HEK293 (cell line): ENCODE measurements around the gene APOL1.

Experiments
- CTCF ChIA-PET: fragments of 350-600 bp; formaldehyde crosslinking; extraction: SDS; loops from one replicate; lab custom pipeline; 2021; ENCODE audit warnings: antibody characterized with exemption; lab: Yijun Ruan, JAX
- POLR2A ChIA-PET: fragments of 300-600 bp; formaldehyde crosslinking; extraction: SDS; loops from one replicate; lab custom pipeline; 2020; ENCODE audit warnings: antibody characterized with exemption, inconsistent platforms; lab: Yijun Ruan, JAX
- H3K27ac ChIP-seq: fragments of 200-500 bp; sonication (Bioruptor generic); 2 replicates; pipeline ENCODE4 v1.5.1; 2014; ENCODE audit warnings: low read depth, low read length, control low read depth, inconsistent platforms; ENCODE audit errors: extremely low read depth
- H3K36me3 ChIP-seq, 2 experiments: fragments of 200-500 bp in 1 of 2; sonication (Bioruptor generic) in 1 of 2; 1 replicate in 1 of 2; 2 replicates in 1 of 2; pipeline ENCODE4 v1.5.1; 2014 to 2017; ENCODE audit warnings: inconsistent platforms in 2 of 2, low read length in 2 of 2; ENCODE audit not compliant: control insufficient read depth in 2 of 2, insufficient read depth in 1 of 2
- H3K4me1 ChIP-seq: fragments of 200-500 bp; sonication (Bioruptor generic); 2 replicates; pipeline ENCODE4 v1.5.1; 2014; ENCODE audit warnings: mild to moderate bottlenecking, low read length, inconsistent platforms; ENCODE audit not compliant: control insufficient read depth, insufficient read depth
- H3K4me3 ChIP-seq: 2 replicates; pipeline ENCODE4 v1.5.1; 2011; ENCODE audit warnings: low read depth, mild to moderate bottlenecking, control low read depth, low read length, moderate library complexity
- H3K9me3 ChIP-seq: fragments of 200-500 bp; sonication (Bioruptor generic); 2 replicates; pipeline ENCODE4 v1.5.1; 2014; ENCODE audit warnings: low read depth, low read length, inconsistent platforms; ENCODE audit not compliant: control insufficient read depth, insufficient read depth
- HOXC10 ChIP-seq: sonication (generic); formaldehyde crosslinking; IDR thresholded peaks from 2 replicates; pipeline ENCODE4 v1.8.1; 2023; ENCODE audit warnings: mild to moderate bottlenecking, missing genetic modification reagents
- KLF10 ChIP-seq: fragments of 450-650 bp; IDR thresholded peaks from 2 replicates; pipeline ENCODE4 v1.5.1; 2018; ENCODE audit warnings: missing biosample characterization, mild to moderate bottlenecking, missing genetic modification characterization
- KLF9 ChIP-seq: fragments of 450-650 bp; formaldehyde crosslinking; IDR thresholded peaks from 2 replicates; pipeline ENCODE4 v1.5.1; 2016; ENCODE audit warnings: missing biosample characterization, missing genetic modification characterization, low read depth
- ZBTB20 ChIP-seq: fragments of 450-650 bp; formaldehyde crosslinking; IDR thresholded peaks from 2 replicates; pipeline ENCODE4 v1.5.1; 2016; ENCODE audit warnings: missing biosample characterization, missing genetic modification characterization
- ZFP69B ChIP-seq: fragments of 450-650 bp; formaldehyde crosslinking; IDR thresholded peaks from 2 replicates; pipeline ENCODE4 v1.5.1; 2016; ENCODE audit warnings: missing biosample characterization, missing genetic modification characterization
- ZNF133 ChIP-seq: fragments of 450-650 bp; formaldehyde crosslinking; IDR thresholded peaks from 2 replicates; pipeline ENCODE4 v1.5.1; 2016; ENCODE audit warnings: missing biosample characterization, missing genetic modification characterization
- ZNF175 ChIP-seq: fragments of 450-650 bp; formaldehyde crosslinking; IDR thresholded peaks from 2 replicates; pipeline ENCODE4 v1.5.1; 2016; ENCODE audit warnings: missing biosample characterization, missing genetic modification characterization
- ZNF223 ChIP-seq: fragments of 450-650 bp; formaldehyde crosslinking; IDR thresholded peaks from 2 replicates; pipeline ENCODE4 v1.5.1; 2016; ENCODE audit warnings: missing biosample characterization, missing genetic modification characterization
- ZNF248 ChIP-seq: fragments of 450-650 bp; formaldehyde crosslinking; IDR thresholded peaks from 2 replicates; pipeline ENCODE4 v1.5.1; 2017; ENCODE audit warnings: missing biosample characterization, missing genetic modification characterization
- ZNF266 ChIP-seq: fragments of 450-650 bp; formaldehyde crosslinking; IDR thresholded peaks from 2 replicates; pipeline ENCODE4 v1.5.1; 2016; ENCODE audit warnings: missing biosample characterization, missing genetic modification characterization, low read depth
- ZNF302 ChIP-seq: fragments of 450-650 bp; formaldehyde crosslinking; IDR thresholded peaks from 2 replicates; pipeline ENCODE4 v1.5.1; 2016; ENCODE audit warnings: missing biosample characterization, missing genetic modification characterization, low read depth
- ZNF350 ChIP-seq: fragments of 450-650 bp; formaldehyde crosslinking; IDR thresholded peaks from 2 replicates; pipeline ENCODE4 v1.5.0; 2017; ENCODE audit warnings: missing biosample characterization, mild to moderate bottlenecking, missing genetic modification characterization
- ZNF558 ChIP-seq: fragments of 450-650 bp; formaldehyde crosslinking; IDR thresholded peaks from 2 replicates; pipeline ENCODE4 v1.5.1; 2016; ENCODE audit warnings: missing biosample characterization, missing genetic modification characterization
- ZNF596 ChIP-seq: fragments of 450-650 bp; IDR thresholded peaks from 2 replicates; pipeline ENCODE4 v1.5.0; 2018; ENCODE audit warnings: missing biosample characterization, mild to moderate bottlenecking, missing genetic modification characterization, moderate library complexity
- ZNF624 ChIP-seq: fragments of 450-650 bp; formaldehyde crosslinking; IDR thresholded peaks from 2 replicates; pipeline ENCODE4 v1.5.1; 2017; ENCODE audit warnings: missing biosample characterization, missing genetic modification characterization
- ZNF747 ChIP-seq: fragments of 450-650 bp; formaldehyde crosslinking; IDR thresholded peaks from 2 replicates; pipeline ENCODE4 v1.5.1; 2016; ENCODE audit warnings: missing biosample characterization, missing genetic modification characterization
- ZNF768 ChIP-seq: fragments of 450-650 bp; formaldehyde crosslinking; IDR thresholded peaks from 2 replicates; pipeline ENCODE4 v1.5.1; 2018; ENCODE audit warnings: missing biosample characterization, mild to moderate bottlenecking, missing genetic modification characterization
- ZNF791 ChIP-seq: fragments of 450-650 bp; formaldehyde crosslinking; IDR thresholded peaks from 2 replicates; pipeline ENCODE4 v1.5.1; 2016; ENCODE audit warnings: missing biosample characterization, missing genetic modification characterization
- ZNF792 ChIP-seq: fragments of 450-650 bp; formaldehyde crosslinking; IDR thresholded peaks from 2 replicates; pipeline ENCODE4 v1.5.1; 2016; ENCODE audit warnings: missing biosample characterization, missing genetic modification characterization
- TF ChIP-seq, protein P1 (sequence below): fragments of 450-650 bp; formaldehyde crosslinking; IDR thresholded peaks from 2 replicates; pipeline ENCODE4 v1.5.1; 2016; ENCODE audit warnings: missing biosample characterization, missing genetic modification characterization
- TF ChIP-seq, protein P2 (sequence below): fragments of 450-650 bp; formaldehyde crosslinking; IDR thresholded peaks from 2 replicates; pipeline ENCODE4 v1.5.1; 2017; ENCODE audit warnings: missing biosample characterization, missing genetic modification characterization
- TF ChIP-seq, protein P3 (sequence below): fragments of 450-650 bp; formaldehyde crosslinking; IDR thresholded peaks from 2 replicates; pipeline ENCODE4 v1.5.1; 2016; ENCODE audit warnings: missing biosample characterization, missing genetic modification characterization

The APOL1 gene

DNA sequence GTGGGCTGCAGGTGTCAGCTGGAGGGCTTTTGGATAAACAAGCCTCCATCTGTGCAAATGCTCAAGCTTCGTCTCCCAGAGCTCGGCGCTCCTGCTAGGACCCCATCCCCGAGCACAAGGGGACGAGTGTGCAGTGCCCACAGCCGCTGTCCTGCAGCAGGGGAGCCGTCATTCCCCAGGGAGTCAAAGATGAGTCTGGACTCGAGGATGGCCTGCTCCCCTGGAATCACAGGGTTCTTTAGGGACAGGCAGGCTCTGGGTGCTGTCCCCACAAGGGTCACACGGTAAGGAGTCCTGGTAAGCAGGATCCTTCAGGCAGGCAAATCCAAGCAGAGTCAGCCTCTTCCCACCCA, 50.2 kb downstream of the APOL1 start (continued):
- TF ChIP-seq ZNF624 (tag by site-specific recombination) (no peak), ZNF350 (tag by site-specific recombination) (no peak), ZNF223 (no peak), ZFP69B (tag by site-specific recombination) (no peak)

DNA sequence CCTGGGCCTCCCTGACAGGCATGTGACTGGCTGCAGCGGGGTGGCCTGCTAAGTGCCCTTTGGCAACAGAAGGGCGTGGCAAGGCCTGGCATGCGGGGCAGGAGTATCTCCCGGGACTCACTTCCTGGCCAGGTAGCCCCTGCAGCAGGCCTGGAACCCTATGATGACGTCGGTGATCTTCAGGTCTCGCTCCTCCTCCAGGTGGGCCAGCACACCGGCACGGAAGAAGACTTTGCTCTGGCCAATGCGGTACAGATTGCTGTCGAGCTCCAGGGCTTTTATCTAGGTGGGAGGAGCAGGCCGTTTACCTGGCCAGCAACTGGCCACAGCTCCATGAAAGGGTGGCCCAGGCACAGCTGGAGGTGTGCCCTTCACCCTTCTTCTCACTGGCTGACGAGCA, 50.9 kb downstream of the APOL1 start:
- ChIA-PET POLR2A (interaction anchor here (0.6 to 1.5 kb wide), 2 partner anchors 80 to 84 kb away, joined by 3 read pairs; partner anchors contain the start of gene MYH9), CTCF (interaction anchor here (0.6 to 7.5 kb wide), 3 partner anchors 165 to 1001 kb away, joined by 3 to 132 read pairs (median 45); no protein-coding TSS in a partner anchor)
- TF ChIP-seq, protein P1, sequence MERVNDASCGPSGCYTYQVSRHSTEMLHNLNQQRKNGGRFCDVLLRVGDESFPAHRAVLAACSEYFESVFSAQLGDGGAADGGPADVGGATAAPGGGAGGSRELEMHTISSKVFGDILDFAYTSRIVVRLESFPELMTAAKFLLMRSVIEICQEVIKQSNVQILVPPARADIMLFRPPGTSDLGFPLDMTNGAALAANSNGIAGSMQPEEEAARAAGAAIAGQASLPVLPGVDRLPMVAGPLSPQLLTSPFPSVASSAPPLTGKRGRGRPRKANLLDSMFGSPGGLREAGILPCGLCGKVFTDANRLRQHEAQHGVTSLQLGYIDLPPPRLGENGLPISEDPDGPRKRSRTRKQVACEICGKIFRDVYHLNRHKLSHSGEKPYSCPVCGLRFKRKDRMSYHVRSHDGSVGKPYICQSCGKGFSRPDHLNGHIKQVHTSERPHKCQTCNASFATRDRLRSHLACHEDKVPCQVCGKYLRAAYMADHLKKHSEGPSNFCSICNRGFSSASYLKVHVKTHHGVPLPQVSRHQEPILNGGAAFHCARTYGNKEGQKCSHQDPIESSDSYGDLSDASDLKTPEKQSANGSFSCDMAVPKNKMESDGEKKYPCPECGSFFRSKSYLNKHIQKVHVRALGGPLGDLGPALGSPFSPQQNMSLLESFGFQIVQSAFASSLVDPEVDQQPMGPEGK (tag by site-specific recombination), result no peak
- TF ChIP-seq ZNF792 (tag by site-specific recombination), result no peak
- TF ChIP-seq HOXC10 (CRISPR knock-in tag), result no peak
- TF ChIP-seq, protein P2, sequence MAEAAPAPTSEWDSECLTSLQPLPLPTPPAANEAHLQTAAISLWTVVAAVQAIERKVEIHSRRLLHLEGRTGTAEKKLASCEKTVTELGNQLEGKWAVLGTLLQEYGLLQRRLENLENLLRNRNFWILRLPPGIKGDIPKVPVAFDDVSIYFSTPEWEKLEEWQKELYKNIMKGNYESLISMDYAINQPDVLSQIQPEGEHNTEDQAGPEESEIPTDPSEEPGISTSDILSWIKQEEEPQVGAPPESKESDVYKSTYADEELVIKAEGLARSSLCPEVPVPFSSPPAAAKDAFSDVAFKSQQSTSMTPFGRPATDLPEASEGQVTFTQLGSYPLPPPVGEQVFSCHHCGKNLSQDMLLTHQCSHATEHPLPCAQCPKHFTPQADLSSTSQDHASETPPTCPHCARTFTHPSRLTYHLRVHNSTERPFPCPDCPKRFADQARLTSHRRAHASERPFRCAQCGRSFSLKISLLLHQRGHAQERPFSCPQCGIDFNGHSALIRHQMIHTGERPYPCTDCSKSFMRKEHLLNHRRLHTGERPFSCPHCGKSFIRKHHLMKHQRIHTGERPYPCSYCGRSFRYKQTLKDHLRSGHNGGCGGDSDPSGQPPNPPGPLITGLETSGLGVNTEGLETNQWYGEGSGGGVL (tag by site-specific recombination), result no peak
- no peak for TF ChIP-seq ZBTB20 (tag by site-specific recombination)
- TF ChIP-seq ZNF747 (tag by site-specific recombination), result no peak
- TF ChIP-seq, protein P3, sequence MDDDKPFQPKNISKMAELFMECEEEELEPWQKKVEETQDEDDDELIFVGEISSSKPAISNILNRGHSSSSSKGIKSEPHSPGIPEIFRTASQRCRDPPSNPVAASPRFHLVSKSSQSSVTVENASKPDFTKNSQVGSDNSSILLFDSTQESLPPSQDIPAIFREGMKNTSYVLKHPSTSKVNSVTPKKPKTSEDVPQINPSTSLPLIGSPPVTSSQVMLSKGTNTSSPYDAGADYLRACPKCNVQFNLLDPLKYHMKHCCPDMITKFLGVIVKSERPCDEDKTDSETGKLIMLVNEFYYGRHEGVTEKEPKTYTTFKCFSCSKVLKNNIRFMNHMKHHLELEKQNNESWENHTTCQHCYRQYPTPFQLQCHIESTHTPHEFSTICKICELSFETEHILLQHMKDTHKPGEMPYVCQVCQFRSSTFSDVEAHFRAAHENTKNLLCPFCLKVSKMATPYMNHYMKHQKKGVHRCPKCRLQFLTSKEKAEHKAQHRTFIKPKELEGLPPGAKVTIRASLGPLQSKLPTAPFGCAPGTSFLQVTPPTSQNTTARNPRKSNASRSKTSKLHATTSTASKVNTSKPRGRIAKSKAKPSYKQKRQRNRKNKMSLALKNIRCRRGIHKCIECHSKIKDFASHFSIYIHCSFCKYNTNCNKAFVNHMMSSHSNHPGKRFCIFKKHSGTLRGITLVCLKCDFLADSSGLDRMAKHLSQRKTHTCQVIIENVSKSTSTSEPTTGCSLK (tag by site-specific recombination), result no peak
- no peak for TF ChIP-seq KLF9
- no peak for TF ChIP-seq ZNF248
- TF ChIP-seq ZNF596 (tag by site-specific recombination), result no peak
- TF ChIP-seq ZNF302 (tag by site-specific recombination), result no peak
- no peak for TF ChIP-seq ZNF266 (tag by site-specific recombination)
- TF ChIP-seq ZNF768 (tag by site-specific recombination), result no peak
- no peak for TF ChIP-seq ZNF175
- TF ChIP-seq ZNF133, result no peak
- no peak for TF ChIP-seq KLF10
- no peak for TF ChIP-seq ZNF558 (tag by site-specific recombination)
- no peak for TF ChIP-seq ZNF791
- no peak overlapping the region for H3K27ac ChIP-seq
- H3K4me1 ChIP-seq, result no peaks in the 10 kb centered on the region
- no peak overlapping the region for H3K4me3 ChIP-seq
- peaks cover 27 to 96% of the 10 kb centered on the region in 2 experiments for H3K36me3 ChIP-seq
- H3K9me3 ChIP-seq, result no peaks in the 10 kb centered on the region
